Keratinocyte (primary cell): Measurements from ENCODE around the gene FIBP. TPM values are rescaled to one million over a fixed set of nuclear protein-coding genes. Genes with fewer than 3 reads are reported as not detected.

Source experiments
- DNase-seq: peaks from one replicate; pipeline ENCODE4 v3.0.0-alpha.2; 2011; ENCODE audit warnings: low read depth, missing footprints, low spot score
- FAIRE-seq: peaks from 2 replicates; lab custom pipeline; 2011; peaks lifted over from hg19 to GRCh38; lab: Jason Lieb, UNC
- H2AFZ ChIP-seq: 2 replicates; pipeline ENCODE4 v1.6.0; 2012; ENCODE audit warnings: low read length, control low read depth, inconsistent platforms; ENCODE audit not compliant: control insufficient read depth
- H3K27ac ChIP-seq: 2 replicates; pipeline ENCODE4 v1.5.1; 2011; ENCODE audit warnings: low read length; ENCODE audit not compliant: control insufficient read depth, insufficient read depth
- H3K27me3 ChIP-seq: 3 replicates; pipeline ENCODE4 v1.6.0; 2011; ENCODE audit warnings: low read length; ENCODE audit not compliant: control insufficient read depth, insufficient read depth; ENCODE audit errors: extremely low read depth
- H3K36me3 ChIP-seq, 2 experiments: 2 replicates in 1 of 2; 3 replicates in 1 of 2; pipeline ENCODE4 v1.5.1; 2011; ENCODE audit warnings: low read length in 2 of 2, mild to moderate bottlenecking in 1 of 2; ENCODE audit not compliant: control insufficient read depth in 2 of 2, insufficient read depth in 2 of 2; ENCODE audit errors: extremely low read depth in 1 of 2
- H3K4me1 ChIP-seq: 3 replicates; pipeline ENCODE4 v1.5.1; 2011; ENCODE audit warnings: low read length; ENCODE audit not compliant: control insufficient read depth, insufficient read depth; ENCODE audit errors: extremely low read depth
- H3K4me2 ChIP-seq: 3 replicates; pipeline ENCODE4 v1.6.0; 2011; ENCODE audit warnings: low read depth, low read length; ENCODE audit not compliant: control insufficient read depth, insufficient read depth; ENCODE audit errors: extremely low read depth
- H3K4me3 ChIP-seq, 3 experiments: fragments of 200-600 bp in 1 of 3; sonication (generic) in 1 of 3; 2 replicates in 2 of 3; 3 replicates in 1 of 3; pipeline ENCODE4 v1.5.1; 2011 to 2016; ENCODE audit warnings: low read length in 3 of 3, mild to moderate bottlenecking in 3 of 3, control low read depth in 2 of 3, inconsistent platforms in 1 of 3, low read depth in 1 of 3, mixed read lengths in 1 of 3, mixed run types in 1 of 3, moderate library complexity in 1 of 3; ENCODE audit not compliant: control insufficient read depth in 2 of 3, insufficient read depth in 2 of 3; ENCODE audit errors: extremely low read depth in 1 of 3
- H3K79me2 ChIP-seq: 2 replicates; pipeline ENCODE4 v1.6.0; 2012; ENCODE audit warnings: low read length; ENCODE audit not compliant: control insufficient read depth, insufficient read depth
- H3K9ac ChIP-seq: 3 replicates; pipeline ENCODE4 v1.6.0; 2011; ENCODE audit warnings: low read length; ENCODE audit not compliant: control insufficient read depth, insufficient read depth; ENCODE audit errors: extremely low read depth
- H3K9me1 ChIP-seq: 3 replicates; pipeline ENCODE4 v1.6.0; 2011; ENCODE audit warnings: low read length; ENCODE audit not compliant: control insufficient read depth, insufficient read depth; ENCODE audit errors: extremely low read depth
- H3K9me3 ChIP-seq: 2 replicates; pipeline ENCODE4 v1.5.1; 2012; ENCODE audit warnings: low read depth, low read length; ENCODE audit not compliant: control insufficient read depth
- H4K20me1 ChIP-seq: 3 replicates; pipeline ENCODE4 v1.6.0; 2011; ENCODE audit warnings: low read length; ENCODE audit not compliant: control insufficient read depth, insufficient read depth; ENCODE audit errors: extremely low read depth
- EZH2 ChIP-seq: IDR thresholded peaks from one replicate; pipeline ENCODE4 v1.6.1; 2012; ENCODE audit warnings: inconsistent platforms, mild to moderate bottlenecking, low read length, moderate library complexity
- dilution Hi-C: fragments of 300-500 bp; cut with MboI; formaldehyde crosslinking; loops from one replicate; pipeline ENCODE4 v1.7.0; 2020; ENCODE audit warnings: low sequenced_read_pairs; ENCODE audit not compliant: extremely low pct_ligation_motif_present
- polyA plus RNA-seq, 5 experiments: library from polyadenylated mRNA; depleted of rRNA in 3 of 5; stranded (reverse) in 3 of 5; stranded (forward) in 1 of 5; unstranded in 1 of 5; fragments of >200 nt; gene quantifications; 1 replicate in 1 of 5; 2 replicates in 3 of 5; 3 replicates in 1 of 5; pipeline versions ENCODE4 v1.2.1 to v1.2.3, GENCODE V29; 2011 to 2012; ENCODE audit warnings: missing spikeins in 2 of 5, low read depth in 1 of 5, low replicate concordance in 1 of 5
- TF ChIP-seq, protein P1 (sequence below), 3 experiments: IDR thresholded peaks in 1 of 3; conservative IDR thresholded peaks in 1 of 3; optimal IDR thresholded peaks in 1 of 3; 2 replicates in 2 of 3; 3 replicates in 1 of 3; pipeline versions ENCODE3 to v1.5.1; 2011; ENCODE audit warnings: low read length in 3 of 3, mild to moderate bottlenecking in 3 of 3, moderate library complexity in 2 of 3, control low read depth in 1 of 3, inconsistent platforms in 1 of 3; ENCODE audit not compliant: insufficient read depth in 2 of 3; ENCODE audit errors: extremely low read depth in 1 of 3

Gene FIBP
- polyA plus RNA-seq, 1 donor (not counting 4 experiments of a cell fraction or from before 2014, with no cell fraction given) = 95.1 TPM

DNA sequence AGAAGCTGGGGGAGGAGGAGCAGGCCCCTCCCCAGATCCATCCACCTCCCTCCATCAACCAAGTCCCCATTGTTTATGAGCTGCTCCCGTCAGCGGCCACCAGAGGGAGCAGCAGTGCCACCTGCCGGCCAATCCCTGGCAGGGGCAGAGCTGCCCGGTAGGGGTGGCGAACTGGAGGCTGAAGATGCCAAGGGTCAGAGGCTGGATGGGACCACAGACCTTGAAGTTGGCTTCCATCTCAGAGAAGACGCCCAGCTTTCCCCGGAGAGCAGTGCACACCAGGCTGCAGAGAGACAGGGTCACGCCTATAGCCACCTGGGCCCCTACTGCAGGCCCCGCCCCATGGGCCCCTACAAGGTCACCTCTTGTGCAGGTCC is 3.6 kb downstream of the FIBP start:
- DNase-seq (no peak), FAIRE-seq (no peak)
- Histone ChIP-seq H3K9me1 (no peaks in the 10 kb centered on the region), H3K27ac (no peak overlapping the region), H3K9me3 (no peaks in the 10 kb centered on the region), H4K20me1 (no peaks in the 10 kb centered on the region), H3K36me3 (peaks cover 31 to 46% of the 10 kb centered on the region in 2 experiments), H3K4me1 (peaks cover 18% of the 10 kb centered on the region), H3K4me2 (no peak overlapping the region), H3K9ac (no peak overlapping the region), H3K79me2 (peaks cover 17% of the 10 kb centered on the region), H3K27me3 (no peaks in the 10 kb centered on the region), H3K4me3 (no peak overlapping the region), H2AFZ (no peak overlapping the region)
- dilution Hi-C loops = no loop called here
- TF ChIP-seq EZH2 = no peak
- TF ChIP-seq, protein P1, sequence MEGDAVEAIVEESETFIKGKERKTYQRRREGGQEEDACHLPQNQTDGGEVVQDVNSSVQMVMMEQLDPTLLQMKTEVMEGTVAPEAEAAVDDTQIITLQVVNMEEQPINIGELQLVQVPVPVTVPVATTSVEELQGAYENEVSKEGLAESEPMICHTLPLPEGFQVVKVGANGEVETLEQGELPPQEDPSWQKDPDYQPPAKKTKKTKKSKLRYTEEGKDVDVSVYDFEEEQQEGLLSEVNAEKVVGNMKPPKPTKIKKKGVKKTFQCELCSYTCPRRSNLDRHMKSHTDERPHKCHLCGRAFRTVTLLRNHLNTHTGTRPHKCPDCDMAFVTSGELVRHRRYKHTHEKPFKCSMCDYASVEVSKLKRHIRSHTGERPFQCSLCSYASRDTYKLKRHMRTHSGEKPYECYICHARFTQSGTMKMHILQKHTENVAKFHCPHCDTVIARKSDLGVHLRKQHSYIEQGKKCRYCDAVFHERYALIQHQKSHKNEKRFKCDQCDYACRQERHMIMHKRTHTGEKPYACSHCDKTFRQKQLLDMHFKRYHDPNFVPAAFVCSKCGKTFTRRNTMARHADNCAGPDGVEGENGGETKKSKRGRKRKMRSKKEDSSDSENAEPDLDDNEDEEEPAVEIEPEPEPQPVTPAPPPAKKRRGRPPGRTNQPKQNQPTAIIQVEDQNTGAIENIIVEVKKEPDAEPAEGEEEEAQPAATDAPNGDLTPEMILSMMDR (optimal IDR thresholded peaks at IDR 0.05 in 1 of 3, IDR thresholded peaks at IDR 0.05 in 1 of 3, conservative IDR thresholded peaks at IDR 0.05 in 1 of 3; ENCODE audit: extremely low read depth in 1 of 3, insufficient read depth in 2 of 3, low read length in 3 of 3) = peak; percentile 99 to 100 (median 99)

DNA sequence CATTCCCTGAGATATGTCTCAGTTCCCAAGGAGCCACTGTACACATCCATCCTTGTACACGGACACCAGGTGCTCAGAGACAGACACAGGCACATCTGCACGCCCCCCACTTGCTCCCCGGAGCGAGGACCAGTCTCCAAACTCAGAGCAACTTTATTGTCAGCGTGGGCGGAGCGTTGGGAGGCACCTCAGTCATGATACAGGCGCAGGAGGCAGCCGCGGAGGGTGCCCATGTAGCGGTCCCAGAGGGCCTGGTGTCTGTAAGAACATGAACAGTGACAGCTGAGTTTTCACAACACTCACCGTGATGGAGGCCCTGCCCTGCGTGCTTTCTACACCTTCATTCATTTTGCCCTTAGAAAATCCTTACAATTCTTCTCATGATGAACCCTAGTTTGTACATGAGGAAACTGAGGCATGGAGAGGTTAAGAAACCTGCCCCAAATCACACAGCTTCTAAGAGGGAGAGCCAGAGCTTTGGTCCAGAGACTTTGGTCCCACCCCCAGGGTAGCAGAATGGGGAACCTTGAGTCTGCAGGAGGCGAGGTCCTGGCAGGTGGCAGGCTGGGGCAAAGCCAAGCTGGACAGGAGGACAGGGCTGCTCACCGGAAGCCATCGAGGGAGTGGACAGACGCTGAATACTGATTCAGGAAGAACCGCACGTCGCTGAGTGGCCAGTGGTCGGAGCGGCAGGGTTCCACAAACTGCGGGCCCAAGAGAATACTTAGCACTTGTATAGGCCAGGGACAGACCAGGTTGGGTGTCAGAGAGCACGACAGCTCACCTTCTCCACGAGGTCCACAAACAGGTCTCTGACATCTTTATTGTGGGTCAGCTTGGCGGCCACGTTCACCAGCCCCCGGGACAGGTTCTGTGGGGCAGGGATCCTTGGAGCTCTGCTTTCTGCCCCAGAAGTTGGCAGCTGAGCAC is 4.2 kb downstream of the FIBP start:
- no peak overlapping the region for H3K4me2 ChIP-seq
- H3K9me3 ChIP-seq = no peaks in the 10 kb centered on the region
- no peak overlapping the region for H3K27ac ChIP-seq
- DNase-seq (no peak), FAIRE-seq (no peak)
- no peaks in the 10 kb centered on the region for H3K27me3 ChIP-seq
- peaks cover 17% of the 10 kb centered on the region for H3K79me2 ChIP-seq
- TF ChIP-seq, protein P1 (optimal IDR thresholded peaks at IDR 0.05 in 1 of 3, IDR thresholded peaks at IDR 0.05 in 1 of 3, conservative IDR thresholded peaks at IDR 0.05 in 1 of 3; ENCODE audit: extremely low read depth in 1 of 3, insufficient read depth in 2 of 3, low read length in 3 of 3) = no peak
- TF ChIP-seq EZH2 = no peak
- H4K20me1 ChIP-seq = no peaks in the 10 kb centered on the region
- H3K9me1 ChIP-seq = no peaks in the 10 kb centered on the region
- no peak overlapping the region for H3K4me3 ChIP-seq
- dilution Hi-C loops = no loop called here
- H3K9ac ChIP-seq = no peak overlapping the region
- peaks cover 13% of the 10 kb centered on the region for H3K4me1 ChIP-seq
- H3K36me3 ChIP-seq = peaks cover 31 to 46% of the 10 kb centered on the region in 2 experiments
- H2AFZ ChIP-seq = no peak overlapping the region
